BLaER1 treated with 17β-estradiol and CSF1 and Interleukin-3, amounts not matched to agents 10 nM and 100 nM (cell line): ENCODE measurements around the gene UNC45A.
"Not testable (repeated sequence)": the region's sequence is repeated elsewhere in the genome, so short reads cannot be mapped to it uniquely, and the experiment has no call there.

ENCODE experiments used
- H3K27ac ChIP-seq, 11 experiments: shearing (Covaris generic); formaldehyde crosslinking; 2 replicates each; pipeline ENCODE4 v1.8.1; 2022
- H3K27me3 ChIP-seq, 11 experiments: shearing (Covaris generic); formaldehyde crosslinking; 2 replicates each; pipeline ENCODE4 v1.8.1; 2022
- H3K36me3 ChIP-seq, 11 experiments: shearing (Covaris generic); formaldehyde crosslinking; 2 replicates each; pipeline ENCODE4 v1.8.1; 2022
- H3K4me1 ChIP-seq, 10 experiments: shearing (Covaris generic); formaldehyde crosslinking; 2 replicates each; pipeline ENCODE4 v1.8.1; 2022
- H3K4me2 ChIP-seq, 11 experiments: shearing (Covaris generic); formaldehyde crosslinking; 2 replicates each; pipeline ENCODE4 v1.8.1; 2022
- H3K4me3 ChIP-seq, 10 experiments: shearing (Covaris generic); formaldehyde crosslinking; 2 replicates each; pipeline ENCODE4 v1.8.1; 2022
- H3K9ac ChIP-seq, 11 experiments: shearing (Covaris generic); formaldehyde crosslinking; 2 replicates each; pipeline ENCODE4 v1.8.1; 2022
- H3K9me3 ChIP-seq, 11 experiments: shearing (Covaris generic); formaldehyde crosslinking; replicated peaks in 1 of 11; 2 replicates each; pipeline ENCODE4 v1.8.1; 2022
- H4K20me1 ChIP-seq, 11 experiments: shearing (Covaris generic); formaldehyde crosslinking; 2 replicates each; pipeline ENCODE4 v1.8.1; 2022
- Cebpa-rat ChIP-seq, 11 experiments: shearing (Covaris generic); IDR thresholded peaks; 2 replicates each; pipeline ENCODE4 v1.8.1; 2022

The UNC45A gene

GRCh38 chr15:90918034-90918788 is 16.9 kb upstream of the UNC45A start:
- Histone ChIP-seq H3K4me1 (peaks cover 22 to 35% (median 29%) of the 10 kb centered on the region in 10 experiments), H3K36me3 (peaks cover 79 to 99% (median 92%) of the 10 kb centered on the region in 11 experiments), H3K4me3 (no peak overlapping the region), H3K27ac (no peak overlapping the region), H3K9ac (no peak overlapping the region; a peak in 1 of 22 replicates), H3K27me3 (no peaks in the 10 kb centered on the region), H3K4me2 (no peak overlapping the region), H3K9me3 (no peaks in the 10 kb centered on the region), H4K20me1 (peaks cover 0 to 12% (median 0%) of the 10 kb centered on the region in 11 experiments; a peak in 2 of 22 replicates)
- TF ChIP-seq Cebpa-rat (IDR thresholded peaks at IDR 0.05): no peak

- no peak overlapping the region for H3K9ac ChIP-seq
- H3K36me3 ChIP-seq: peaks cover 72 to 99% (median 86%) of the 10 kb centered on the region in 11 experiments
- no peak overlapping the region for H3K4me3 ChIP-seq
- no peak overlapping the region for H3K27ac ChIP-seq
- H3K27me3 ChIP-seq: no peaks in the 10 kb centered on the region
- peaks cover 0 to 6% (median 0%) of the 10 kb centered on the region in 11 experiments; a peak in 2 of 22 replicates for H4K20me1 ChIP-seq
- H3K4me1 ChIP-seq: peaks cover 22 to 29% (median 27%) of the 10 kb centered on the region in 10 experiments
- H3K4me2 ChIP-seq: no peak overlapping the region
- H3K9me3 ChIP-seq: no peaks in the 10 kb centered on the region
- TF ChIP-seq Cebpa-rat (IDR thresholded peaks at IDR 0.05): no peak
Observed at GRCh38 chr15:90918835-90919234, 16.2 kb upstream of the UNC45A start.

GRCh38 chr15:90921887-90922286 is 13.2 kb upstream of the UNC45A start:
- H3K9ac ChIP-seq: no peak overlapping the region
- peak in 1 of 11 experiments; percentile 51; a peak in 2 of 22 replicates for TF ChIP-seq Cebpa-rat (IDR thresholded peaks at IDR 0.05)

GRCh38 chr15:90922712-90923322 is 12.3 kb upstream of the UNC45A start:
- not testable (repeated sequence) for H3K27me3 ChIP-seq, H3K4me2 ChIP-seq, H3K9me3 ChIP-seq, H3K4me1 ChIP-seq, H3K9ac ChIP-seq, H3K27ac ChIP-seq, H3K4me3 ChIP-seq, H4K20me1 ChIP-seq
- H3K36me3 ChIP-seq: peaks cover 40 to 63% (median 48%) of the 10 kb centered on the region in 11 experiments

More at GRCh38 chr15:90921887-90922286, 13.2 kb upstream of the UNC45A start:
- no peaks in the 10 kb centered on the region for H3K9me3 ChIP-seq
- H3K27me3 ChIP-seq: no peaks in the 10 kb centered on the region
- no peak overlapping the region for H3K4me2 ChIP-seq
- H3K36me3 ChIP-seq: peaks cover 50 to 72% (median 57%) of the 10 kb centered on the region in 11 experiments
- H3K4me1 ChIP-seq: no peaks in the 10 kb centered on the region
- no peak overlapping the region for H3K27ac ChIP-seq
- H3K4me3 ChIP-seq: no peak overlapping the region
- no peaks in the 10 kb centered on the region; a peak in 1 of 22 replicates for H4K20me1 ChIP-seq

GRCh38 chr15:90924375-90924774 is 10.7 kb upstream of the UNC45A start:
- no peak for TF ChIP-seq Cebpa-rat (IDR thresholded peaks at IDR 0.05)

GRCh38 chr15:90926766-90927165 is 8.3 kb upstream of the UNC45A start:
- H3K4me3 ChIP-seq, H4K20me1 ChIP-seq, H3K4me2 ChIP-seq, H3K27ac ChIP-seq, H3K9ac ChIP-seq, H3K27me3 ChIP-seq, H3K9me3 ChIP-seq: not testable (repeated sequence)
- peaks cover 27 to 35% (median 32%) of the 10 kb centered on the region in 10 experiments for H3K4me1 ChIP-seq
- peaks cover under 1 to 23% (median 8%) of the 10 kb centered on the region in 11 experiments; a peak in 17 of 22 replicates for H3K36me3 ChIP-seq

More at GRCh38 chr15:90924375-90924774, 10.7 kb upstream of the UNC45A start:
- no peaks in the 10 kb centered on the region for H3K9me3 ChIP-seq
- no peak overlapping the region for H3K4me3 ChIP-seq
- no peaks in the 10 kb centered on the region; a peak in 1 of 22 replicates for H4K20me1 ChIP-seq
- H3K4me1 ChIP-seq: peaks cover 10 to 18% (median 16%) of the 10 kb centered on the region in 10 experiments
- H3K27me3 ChIP-seq: no peaks in the 10 kb centered on the region
- H3K27ac ChIP-seq: no peak overlapping the region
- H3K4me2 ChIP-seq: no peak overlapping the region
- peaks cover 25 to 47% (median 32%) of the 10 kb centered on the region in 11 experiments for H3K36me3 ChIP-seq
- H3K9ac ChIP-seq: peak overlapping the region in 1 of 11 experiments; percentile 34; a peak in 1 of 22 replicates

- not testable (repeated sequence) for H3K4me3 ChIP-seq, H3K27me3 ChIP-seq, H4K20me1 ChIP-seq, H3K9me3 ChIP-seq
- Histone ChIP-seq H3K4me2 (peak overlapping the region; percentile 89 to 100 (median 96); a peak in 21 of 22 replicates), H3K4me1 (peaks cover 36 to 45% (median 41%) of the 10 kb centered on the region in 10 experiments), H3K9ac (peak overlapping the region in 2 of 11 experiments; percentile 38 to 41; a peak in 3 of 22 replicates), H3K27ac (peak overlapping the region in 8 of 11 experiments; percentile 86 to 93 (median 91); a peak in 13 of 22 replicates), H3K36me3 (peaks cover 0 to 12% (median 0%) of the 10 kb centered on the region in 11 experiments; a peak in 3 of 22 replicates)
- TF ChIP-seq Cebpa-rat (IDR thresholded peaks at IDR 0.05): peak in 2 of 11 experiments; percentile 42 to 52; a peak in 3 of 22 replicates
Observed at GRCh38 chr15:90928106-90928505, 7.0 kb upstream of the UNC45A start.

GRCh38 chr15:90929246-90930019 is 5.7 kb upstream of the UNC45A start:
- H4K20me1 ChIP-seq: no peaks in the 10 kb centered on the region
- no peaks in the 10 kb centered on the region for H3K27me3 ChIP-seq
- peaks cover 47 to 57% (median 55%) of the 10 kb centered on the region in 10 experiments for H3K4me1 ChIP-seq
- peak overlapping the region; percentile 79 to 93 (median 89) for H3K27ac ChIP-seq
- H3K4me2 ChIP-seq: peak overlapping the region; percentile 89 to 100 (median 96)
- no peak for TF ChIP-seq Cebpa-rat (IDR thresholded peaks at IDR 0.05)
- H3K9ac ChIP-seq: peak overlapping the region; percentile 80 to 94 (median 86)
- 0 out of 22 replicates have a peak, but pooled peaks cover 0 to under 1% (median 0%) of the 10 kb centered on the region in 11 experiments for H3K36me3 ChIP-seq
- no peaks in the 10 kb centered on the region for H3K9me3 ChIP-seq
- peak overlapping the region; percentile 64 to 90 (median 80) for H3K4me3 ChIP-seq
